Lower leg skin (tissue), 3 donors: Measurements from ENCODE around the gene AQP3.

Source experiments
- POLR2A ChIP-seq, 2 donors: fragments of 450-650 bp; IDR thresholded peaks; one replicate each; pipeline ENCODE4 v1.6.1; 2016 to 2017; ENCODE audit warnings: antibody characterized with exemption in 2 of 2, mild to moderate bottlenecking in 1 of 2, moderate library complexity in 1 of 2
- TF ChIP-seq, protein P1 (sequence below), 3 donors: fragments of 450-650 bp; IDR thresholded peaks; one replicate each; pipeline ENCODE4 v1.5.1; 2016; ENCODE audit warnings: antibody characterized with exemption in 3 of 3, mild to moderate bottlenecking in 3 of 3, moderate library complexity in 2 of 3

- no peak for TF ChIP-seq POLR2A (IDR thresholded peaks at IDR 0.05)
- TF ChIP-seq, protein P1, sequence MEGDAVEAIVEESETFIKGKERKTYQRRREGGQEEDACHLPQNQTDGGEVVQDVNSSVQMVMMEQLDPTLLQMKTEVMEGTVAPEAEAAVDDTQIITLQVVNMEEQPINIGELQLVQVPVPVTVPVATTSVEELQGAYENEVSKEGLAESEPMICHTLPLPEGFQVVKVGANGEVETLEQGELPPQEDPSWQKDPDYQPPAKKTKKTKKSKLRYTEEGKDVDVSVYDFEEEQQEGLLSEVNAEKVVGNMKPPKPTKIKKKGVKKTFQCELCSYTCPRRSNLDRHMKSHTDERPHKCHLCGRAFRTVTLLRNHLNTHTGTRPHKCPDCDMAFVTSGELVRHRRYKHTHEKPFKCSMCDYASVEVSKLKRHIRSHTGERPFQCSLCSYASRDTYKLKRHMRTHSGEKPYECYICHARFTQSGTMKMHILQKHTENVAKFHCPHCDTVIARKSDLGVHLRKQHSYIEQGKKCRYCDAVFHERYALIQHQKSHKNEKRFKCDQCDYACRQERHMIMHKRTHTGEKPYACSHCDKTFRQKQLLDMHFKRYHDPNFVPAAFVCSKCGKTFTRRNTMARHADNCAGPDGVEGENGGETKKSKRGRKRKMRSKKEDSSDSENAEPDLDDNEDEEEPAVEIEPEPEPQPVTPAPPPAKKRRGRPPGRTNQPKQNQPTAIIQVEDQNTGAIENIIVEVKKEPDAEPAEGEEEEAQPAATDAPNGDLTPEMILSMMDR (IDR thresholded peaks at IDR 0.05), result no peak
Measured at GRCh38 chr9:33473643-33474352, 26.4 kb upstream of the AQP3 start, which contains the start of gene NOL6.
